ENCODE data around the gene RWDD1. TPM values are rescaled to one million over a fixed set of nuclear protein-coding genes. Genes with fewer than 3 reads are reported as not detected.

RWDD1 gene
- total RNA-seq, 1 donor from 2014 or later = 39.6 TPM

DNA sequence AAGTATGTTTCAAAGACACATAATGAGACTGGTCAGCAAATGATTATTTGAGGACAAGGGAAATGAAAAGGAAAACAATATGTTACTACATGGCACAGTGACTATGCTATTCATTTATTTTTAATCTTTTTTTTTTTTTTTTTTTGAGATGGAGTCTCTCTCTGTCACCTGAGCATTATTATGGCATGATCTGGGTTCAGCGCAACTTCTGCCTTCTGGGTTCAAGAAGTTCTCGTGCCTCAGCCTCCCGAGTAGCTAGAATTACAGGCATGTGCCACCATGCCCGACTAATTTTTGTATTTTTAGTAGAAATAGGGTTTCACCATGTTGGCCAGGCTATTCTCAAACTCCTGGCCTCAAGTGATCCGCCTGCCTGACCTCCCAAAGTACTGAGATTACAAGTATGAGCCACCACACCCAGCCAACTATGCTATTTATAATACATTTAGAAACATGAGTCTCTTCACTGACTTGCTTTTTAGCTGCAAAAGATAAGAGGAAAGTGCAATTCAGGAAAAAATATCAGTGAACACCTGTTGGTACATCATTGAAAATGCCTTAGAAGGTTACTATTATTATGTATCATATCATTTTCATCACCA is 14.4 kb upstream of the RWDD1 start:
- no peak for ATAC-seq

DNA sequence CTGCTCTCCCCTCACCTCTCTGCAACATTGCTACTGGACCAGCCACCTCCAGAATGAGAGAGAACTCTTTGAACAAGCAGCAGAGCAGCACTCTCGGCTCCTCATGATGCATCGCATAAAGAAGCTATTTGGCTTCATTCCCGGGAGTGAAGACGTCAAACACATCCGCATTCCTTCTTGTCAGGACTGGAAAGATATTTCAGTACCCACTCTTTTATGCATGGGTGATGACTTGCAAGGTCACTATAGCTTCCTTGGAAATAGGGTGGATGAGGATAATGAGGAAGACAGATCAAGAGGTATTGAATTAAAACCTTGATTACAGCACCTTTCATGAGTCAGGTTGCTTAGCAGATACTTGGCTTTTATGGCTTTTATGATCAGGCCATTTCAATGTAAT is 13.4 kb upstream of the RWDD1 start:
- DNase-seq (ENCODE audit: low spot score) (no peak), ATAC-seq (no peak)
- intact Hi-C loops (cut with DNase I) = no loop called here

More for the DNA sequence above, 14.4 kb upstream of the RWDD1 start:
- DNase-seq (ENCODE audit: low spot score) = no peak
- intact Hi-C loops (cut with DNase I) = no loop called here

DNA sequence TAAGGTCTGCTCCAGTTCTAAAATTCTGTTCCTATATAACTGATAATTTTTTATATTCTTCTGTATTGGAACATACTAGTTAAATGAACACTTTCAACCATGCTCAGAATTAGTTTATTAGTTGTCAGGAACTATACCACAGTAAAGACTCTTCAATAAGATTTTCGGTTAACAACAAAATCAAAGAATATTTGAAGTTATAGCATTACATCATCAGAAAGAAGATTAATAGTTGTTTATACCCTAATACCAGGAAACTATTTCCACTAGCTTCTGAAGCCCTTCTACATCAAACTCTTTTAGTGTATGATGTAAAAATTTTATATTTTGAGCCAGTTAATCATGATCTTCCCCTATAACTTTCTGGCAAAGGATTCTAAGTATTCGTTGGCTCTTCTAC is 11.2 kb upstream of the RWDD1 start:
- DNase-seq (ENCODE audit: low spot score) = no peak
- ATAC-seq = no peak
- intact Hi-C loops (cut with DNase I) = no loop called here

DNA sequence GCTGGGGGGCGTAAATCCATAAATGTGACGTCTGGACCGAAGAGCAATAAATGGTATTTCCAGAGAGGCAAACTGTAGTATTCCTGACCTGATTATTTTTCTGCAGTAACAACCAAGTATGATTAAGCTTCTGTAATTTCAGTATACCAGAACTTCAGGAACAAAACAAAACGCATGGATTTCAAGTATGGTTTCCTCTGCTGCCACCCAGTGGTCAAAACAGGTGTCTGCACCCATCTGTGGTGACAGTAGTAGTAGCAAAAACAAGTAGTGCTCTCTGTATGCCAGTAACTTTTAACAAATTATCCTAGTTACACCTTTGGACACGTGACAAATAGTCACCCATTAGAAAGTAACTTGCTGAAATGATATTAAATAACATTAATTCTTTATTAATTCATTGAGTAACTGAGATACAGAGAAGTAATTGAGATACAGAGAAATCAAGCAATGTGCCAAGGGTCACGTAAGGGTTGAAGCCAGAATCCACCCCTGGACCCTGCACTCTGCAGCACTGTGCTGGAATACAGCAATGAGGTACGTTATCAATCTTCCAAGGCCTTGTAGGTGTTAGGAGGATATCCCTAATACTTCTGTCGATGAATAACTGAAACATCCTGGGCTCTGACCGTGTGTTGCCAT is 9.8 kb upstream of the RWDD1 start:
- ATAC-seq (peak; percentile 81), DNase-seq (ENCODE audit: low spot score) (peak; percentile 86)
- intact Hi-C loops (cut with DNase I) = no loop called here

DNA sequence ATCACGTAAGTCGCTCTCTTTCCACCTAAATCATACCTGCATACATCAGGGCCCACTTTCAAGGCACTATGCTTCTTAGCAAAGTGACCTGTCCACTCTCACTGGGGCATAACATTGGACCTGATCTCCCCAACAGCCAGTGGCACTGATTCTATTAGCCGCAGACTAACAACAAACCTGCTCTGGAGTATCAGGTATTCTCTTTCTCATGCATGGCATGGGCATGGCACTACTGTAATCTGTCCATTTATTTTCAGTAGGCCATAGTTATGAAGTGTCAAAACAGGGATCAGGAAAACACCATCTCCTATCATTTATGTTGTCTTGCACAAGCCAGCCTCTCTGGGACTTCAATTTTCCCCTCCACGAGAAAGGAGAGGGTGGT is 9.3 kb upstream of the RWDD1 start:
- ATAC-seq = no peak
- DNase-seq (ENCODE audit: low spot score) = no peak
- intact Hi-C loops (cut with DNase I) = no loop called here

DNA sequence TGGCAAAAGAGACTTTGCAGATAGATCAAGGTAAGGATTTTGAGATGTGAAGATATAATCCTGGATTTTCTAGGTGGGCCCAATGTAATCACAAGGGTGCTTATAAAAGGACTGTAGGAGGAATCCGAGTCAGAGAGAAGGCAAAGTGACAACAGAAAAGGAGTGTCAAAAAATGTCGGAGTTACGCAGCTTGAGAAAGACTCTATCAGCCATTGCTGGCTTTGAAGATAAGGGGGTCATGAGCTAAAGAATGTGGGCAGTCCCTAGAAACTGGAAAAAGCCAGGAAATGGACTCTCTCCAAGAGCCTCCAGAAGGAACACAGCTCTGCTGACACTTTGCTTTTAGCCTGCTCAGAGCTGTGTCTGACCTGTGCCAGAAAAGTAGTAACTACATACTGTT is 8.7 kb upstream of the RWDD1 start:
- ATAC-seq (no peak), DNase-seq (ENCODE audit: low spot score) (no peak)
- intact Hi-C loops (cut with DNase I) = no loop called here

- intact Hi-C loops (cut with DNase I) = no loop called here
Measured at GRCh38 chr6:116563830-116564229, 7.5 kb upstream of the RWDD1 start.

GRCh38 chr6:116564311-116564710 is 7.0 kb upstream of the RWDD1 start:
- ATAC-seq (no peak), DNase-seq (ENCODE audit: low spot score) (no peak)
- intact Hi-C loops (cut with DNase I) = no loop called here

More at GRCh38 chr6:116563830-116564229, 7.5 kb upstream of the RWDD1 start:
- no peak for ATAC-seq
- DNase-seq (ENCODE audit: low spot score) = no peak

DNA sequence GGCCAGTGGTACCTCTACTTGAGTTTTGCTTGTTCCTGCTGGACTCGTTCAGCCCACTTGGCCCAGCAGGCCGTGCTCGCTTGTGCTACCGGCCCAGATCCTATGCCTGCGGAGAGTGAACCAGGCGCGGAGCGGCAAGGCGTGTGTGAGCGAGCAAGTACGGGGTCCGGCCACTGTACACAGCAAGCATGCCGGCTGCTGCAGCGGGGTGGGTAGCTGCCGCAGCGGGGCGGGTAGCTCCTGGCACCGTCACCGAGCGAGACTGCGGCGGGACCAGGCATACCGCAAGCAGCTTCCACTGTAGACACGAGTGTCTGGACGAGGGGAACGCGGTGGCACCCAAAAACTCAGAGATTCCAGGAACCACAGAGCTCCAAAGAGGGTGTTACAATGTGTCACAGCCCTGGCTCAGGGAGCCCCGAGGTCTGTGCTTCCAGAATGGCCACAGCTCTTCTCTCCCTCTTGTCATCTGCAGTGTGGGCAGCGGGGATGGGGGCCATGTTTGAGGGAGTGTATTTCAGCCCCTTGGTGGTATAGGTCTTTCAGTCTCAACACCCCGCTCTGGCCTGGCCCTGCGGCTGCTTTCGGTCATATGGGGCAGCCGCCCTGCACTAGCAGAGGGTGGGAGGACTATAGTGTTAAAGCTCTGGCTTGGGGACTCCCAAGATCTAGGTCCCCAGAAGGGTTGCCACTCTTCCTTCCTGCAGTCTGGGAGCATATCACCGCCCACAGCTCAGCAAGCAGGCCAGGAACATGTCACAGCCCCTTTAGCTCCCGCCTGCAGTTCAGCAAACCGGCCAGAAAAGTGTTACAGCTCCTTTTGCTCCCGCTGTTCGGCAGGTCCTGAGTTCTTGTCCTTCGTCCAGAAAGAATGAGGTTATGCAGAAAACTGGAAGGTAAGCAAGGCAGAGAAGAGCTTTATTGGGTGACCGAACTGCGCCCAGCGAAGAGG is 6.1 kb upstream of the RWDD1 start:
- peak; percentile 57 for DNase-seq (ENCODE audit: low spot score)
- intact Hi-C loops (cut with DNase I) = no loop called here

GRCh38 chr6:116568111-116568510 is 3.2 kb upstream of the RWDD1 start:
- ATAC-seq (no peak), DNase-seq (ENCODE audit: low spot score) (no peak)
- intact Hi-C loops (cut with DNase I) = no loop called here

More for the DNA sequence above, 6.1 kb upstream of the RWDD1 start:
- ATAC-seq = peak; percentile 70

- DNase-seq (ENCODE audit: low spot score) (no peak), ATAC-seq (no peak)
- intact Hi-C loops (cut with DNase I) = no loop called here
Measured at GRCh38 chr6:116568821-116569755, 2.2 kb upstream of the RWDD1 start.

- ATAC-seq (peak; percentile 40), DNase-seq (ENCODE audit: low spot score) (no peak)
- intact Hi-C loops (cut with DNase I) = loop anchor here (5.0 kb wide), 1 partner anchor 294 kb away; the partner anchor contains the start of gene TSPYL1
Measured at GRCh38 chr6:116571683-116572000, 338 bp downstream of the RWDD1 start.

- ATAC-seq (no peak), DNase-seq (ENCODE audit: low spot score) (no peak)
- intact Hi-C loops (cut with DNase I) = loop anchor here (5.0 kb wide), 1 partner anchor 295 kb away; the partner anchor contains the start of gene TSPYL1
Measured at GRCh38 chr6:116572162-116572561, 858 bp downstream of the RWDD1 start.

- intact Hi-C loops (cut with DNase I) = no loop called here
- no peak for DNase-seq (ENCODE audit: low spot score)
Measured at GRCh38 chr6:116575227-116575626, 3.9 kb downstream of the RWDD1 start.

GRCh38 chr6:116577486-116577885 is 6.2 kb downstream of the RWDD1 start:
- DNase-seq (ENCODE audit: low spot score) = no peak
- ATAC-seq = no peak
- intact Hi-C loops (cut with DNase I) = no loop called here

More at GRCh38 chr6:116575227-116575626, 3.9 kb downstream of the RWDD1 start:
- ATAC-seq = no peak

- ATAC-seq (no peak), DNase-seq (ENCODE audit: low spot score) (no peak)
- intact Hi-C loops (cut with DNase I) = no loop called here
Measured at GRCh38 chr6:116578335-116578734, 7.0 kb downstream of the RWDD1 start.

DNA sequence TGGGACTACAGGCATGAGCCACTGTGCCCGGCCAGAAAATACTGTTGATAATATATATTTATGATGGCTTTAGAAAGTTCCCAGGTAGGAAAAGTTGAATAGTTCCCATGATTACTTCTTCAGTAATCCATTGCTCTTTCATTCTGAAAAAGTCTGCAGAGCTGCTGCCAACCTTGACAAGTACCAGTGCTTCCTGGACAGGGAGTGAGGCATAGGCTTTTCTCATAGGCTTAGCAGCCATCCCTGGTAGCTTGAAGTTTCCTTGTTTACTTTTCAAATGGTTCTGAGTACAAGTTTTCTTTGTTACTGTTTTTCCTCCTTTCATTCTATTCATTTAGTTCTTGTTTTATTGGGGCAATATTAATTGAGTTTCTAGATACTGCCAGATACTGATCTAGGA is 7.8 kb downstream of the RWDD1 start:
- DNase-seq (ENCODE audit: low spot score) (no peak), ATAC-seq (no peak)
- intact Hi-C loops (cut with DNase I) = no loop called here

DNA sequence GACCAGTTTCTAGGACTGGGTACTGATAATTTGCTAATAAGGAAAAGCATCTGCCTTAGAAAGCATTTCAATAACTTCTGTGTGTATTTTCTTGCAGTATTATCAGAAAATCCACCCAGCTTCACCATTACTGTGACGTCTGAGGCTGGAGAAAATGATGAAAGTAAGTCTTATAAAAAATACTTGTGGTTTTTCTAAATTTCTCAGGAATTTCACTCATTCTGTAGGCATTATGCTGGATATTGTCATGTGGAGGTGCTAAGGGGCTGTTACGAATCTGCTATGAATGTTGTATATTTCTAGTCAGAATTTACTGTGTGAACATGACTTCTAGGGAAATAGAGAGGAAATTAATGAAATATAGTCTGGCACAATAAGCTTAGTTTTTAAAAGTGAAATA is 8.9 kb downstream of the RWDD1 start:
- intact Hi-C loops (cut with DNase I) = no loop called here
- ATAC-seq (no peak), DNase-seq (ENCODE audit: low spot score) (no peak)

GRCh38 chr6:116586276-116586675 is 15.0 kb downstream of the RWDD1 start:
- intact Hi-C loops (cut with DNase I) = no loop called here
- ATAC-seq = no peak

More at GRCh38 chr6:116586276-116586675, 15.0 kb downstream of the RWDD1 start:
- DNase-seq (ENCODE audit: low spot score) = no peak
